OCI-LY7 (cell line): ENCODE data around the gene PRELID3B. TPM values are rescaled to one million over a fixed set of nuclear protein-coding genes. Genes with fewer than 3 reads are reported as not detected.

Experiments
- BruUV-seq: library from RNA; stranded (reverse); fragments of 400-500 nt; replicated peaks from 2 replicates; lab custom pipeline; 2021; lab: Mats Ljungman, UMichigan
- CTCF ChIA-PET: fragments of 300-600 bp; sonication (Branson Sonifier 250); formaldehyde crosslinking; loops from one replicate; lab custom pipeline; 2022; ENCODE audit warnings: antibody characterized with exemption; ENCODE audit not compliant: unreplicated experiment; lab: Charles Lee
- POLR2A ChIA-PET: fragments of 300-600 bp; sonication (Branson Sonifier 250); formaldehyde crosslinking; loops from one replicate; lab custom pipeline; 2022; ENCODE audit warnings: antibody characterized with exemption; lab: Charles Lee
- DNase-seq: peaks from one replicate; pipeline ENCODE4 v3.0.0-alpha.2; 2015; ENCODE audit warnings: low spot score
- H2AFZ ChIP-seq: fragments of 200-600 bp; sonication (generic), shearing (Covaris generic); 2 replicates; pipeline ENCODE4 v1.6.1; 2014; ENCODE audit warnings: mild to moderate bottlenecking, antibody characterized with exemption, low read length, moderate library complexity
- H3K27ac ChIP-seq: fragments of 200-600 bp; sonication (generic); 2 replicates; pipeline ENCODE4 v1.5.1; 2014; ENCODE audit warnings: mixed run types, low read depth, mild to moderate bottlenecking, moderate library complexity, low read length, inconsistent platforms; ENCODE audit not compliant: poor library complexity, severe bottlenecking
- H3K36me3 ChIP-seq: fragments of 200-600 bp; sonication (generic); 2 replicates; pipeline ENCODE4 v1.6.1; 2014; ENCODE audit warnings: mild to moderate bottlenecking, antibody characterized with exemption, low read length, moderate library complexity, mixed read lengths; ENCODE audit not compliant: insufficient read depth
- H3K4me1 ChIP-seq: fragments of 200-600 bp; sonication (generic); 2 replicates; pipeline ENCODE4 v1.5.1; 2014; ENCODE audit warnings: mild to moderate bottlenecking, low read length; ENCODE audit not compliant: insufficient read depth, poor library complexity, severe bottlenecking
- H3K4me2 ChIP-seq: fragments of 200-600 bp; sonication (generic); 2 replicates; pipeline ENCODE4 v1.6.1; 2014; ENCODE audit warnings: mild to moderate bottlenecking, low read length
- H3K4me3 ChIP-seq: fragments of 200-600 bp; sonication (generic); 2 replicates; pipeline ENCODE4 v1.5.1; 2014; ENCODE audit warnings: mild to moderate bottlenecking, low read depth, low read length; ENCODE audit not compliant: poor library complexity, severe bottlenecking
- H3K79me2 ChIP-seq: fragments of 200-600 bp; sonication (generic); 2 replicates; pipeline ENCODE4 v1.6.1; 2016; ENCODE audit warnings: low read depth, mild to moderate bottlenecking, low read length, moderate library complexity, mixed read lengths; ENCODE audit not compliant: insufficient read depth
- H3K9me2 ChIP-seq: fragments of 200-600 bp; sonication (generic); 2 replicates; pipeline ENCODE4 v1.6.1; 2016; ENCODE audit warnings: mild to moderate bottlenecking, low read length, mixed read lengths; ENCODE audit not compliant: insufficient read depth
- H3K9me3 ChIP-seq: fragments of 200-600 bp; sonication (generic); 2 replicates; pipeline ENCODE4 v1.6.1; 2014; ENCODE audit warnings: mild to moderate bottlenecking, mixed run types, low read length, mixed read lengths
- H4K20me1 ChIP-seq: fragments of 200-600 bp; sonication (generic); 2 replicates; pipeline ENCODE4 v1.6.1; 2014; ENCODE audit warnings: mild to moderate bottlenecking, antibody characterized with exemption, low read length, moderate library complexity, mixed read lengths; ENCODE audit not compliant: insufficient read depth
- EZH2phosphoT487 ChIP-seq: fragments of 200-600 bp; sonication (generic); IDR thresholded peaks from 2 replicates; pipeline ENCODE4 v1.6.1; 2018; ENCODE audit warnings: low read depth, borderline replicate concordance, mild to moderate bottlenecking, mixed run types, antibody characterized with exemption, low read length, moderate library complexity, mixed read lengths
- intact Hi-C: fragments of 100-400 bp; cut with micrococcal nuclease; formaldehyde crosslinking; loops from one replicate; pipeline ENCODE4 v1.10.0; 2022; ENCODE audit not compliant: unreplicated experiment
- total RNA-seq, 2 experiments: library from RNA; depleted of rRNA in 1 of 2; stranded (reverse); fragments of >200 nt in 1 of 2; shearing (Covaris generic) in 1 of 2; gene quantifications; 2 replicates each; pipeline ENCODE4 v1.2.3, GENCODE V29; 2014 to 2022
- TF ChIP-seq, protein P1 (sequence below): fragments of 200-600 bp; sonication (generic); conservative IDR thresholded peaks from 2 replicates; pipeline ENCODE4 v1.5.1; 2014; ENCODE audit warnings: mild to moderate bottlenecking, antibody characterized with exemption, low read length, moderate library complexity, mixed read lengths

The PRELID3B gene
- total RNA-seq, 2 experiments from 2014 or later = 99.4 to 119 TPM

- CTCF ChIA-PET = no interaction called here
Observed at GRCh38 chr20:59020938-59021551, 21.5 kb downstream of the PRELID3B start.

GRCh38 chr20:59019217-59019616 is 23.4 kb downstream of the PRELID3B start, which contains the start of gene TUBB1:
TUBB1 (plus strand) TSS chr20:59019429; CDS start chr20:59019523, 94 bp downstream.
- Histone ChIP-seq H3K9me3 (no peaks in the 10 kb centered on the region), H3K79me2 (no peaks in the 10 kb centered on the region), H3K9me2 (no peaks in the 10 kb centered on the region), H2AFZ (no peak within 1 kb of the TSS), H3K36me3 (peaks cover 21% of the 10 kb centered on the region), H4K20me1 (no peaks in the 10 kb centered on the region), H3K4me3 (no peak within 1 kb of the TSS), H3K4me2 (no peak within 1 kb of the TSS), H3K27ac (no peak within 1 kb of the TSS), H3K4me1 (peaks cover 17% of the 10 kb centered on the region)
- no peak for DNase-seq
- CTCF ChIA-PET = interaction anchor here (1.0 kb wide), 1 partner anchor 11 kb away, joined by 3 read pairs; no protein-coding TSS in a partner anchor
- no TSS peak for BruUV-seq
- intact Hi-C loops = no loop called here
- POLR2A ChIA-PET = interaction anchor here (1.0 kb wide), 1 partner anchor 13 kb away, joined by 8 read pairs; the partner anchor contains the start of gene ATP5F1E
- TF ChIP-seq, protein P1, sequence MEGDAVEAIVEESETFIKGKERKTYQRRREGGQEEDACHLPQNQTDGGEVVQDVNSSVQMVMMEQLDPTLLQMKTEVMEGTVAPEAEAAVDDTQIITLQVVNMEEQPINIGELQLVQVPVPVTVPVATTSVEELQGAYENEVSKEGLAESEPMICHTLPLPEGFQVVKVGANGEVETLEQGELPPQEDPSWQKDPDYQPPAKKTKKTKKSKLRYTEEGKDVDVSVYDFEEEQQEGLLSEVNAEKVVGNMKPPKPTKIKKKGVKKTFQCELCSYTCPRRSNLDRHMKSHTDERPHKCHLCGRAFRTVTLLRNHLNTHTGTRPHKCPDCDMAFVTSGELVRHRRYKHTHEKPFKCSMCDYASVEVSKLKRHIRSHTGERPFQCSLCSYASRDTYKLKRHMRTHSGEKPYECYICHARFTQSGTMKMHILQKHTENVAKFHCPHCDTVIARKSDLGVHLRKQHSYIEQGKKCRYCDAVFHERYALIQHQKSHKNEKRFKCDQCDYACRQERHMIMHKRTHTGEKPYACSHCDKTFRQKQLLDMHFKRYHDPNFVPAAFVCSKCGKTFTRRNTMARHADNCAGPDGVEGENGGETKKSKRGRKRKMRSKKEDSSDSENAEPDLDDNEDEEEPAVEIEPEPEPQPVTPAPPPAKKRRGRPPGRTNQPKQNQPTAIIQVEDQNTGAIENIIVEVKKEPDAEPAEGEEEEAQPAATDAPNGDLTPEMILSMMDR = no peak

More at GRCh38 chr20:59020938-59021551, 21.5 kb downstream of the PRELID3B start:
- TF ChIP-seq EZH2phosphoT487 = no peak
- H4K20me1 ChIP-seq = no peaks in the 10 kb centered on the region
- H3K36me3 ChIP-seq = peaks cover 40% of the 10 kb centered on the region
- no peak overlapping the region for H2AFZ ChIP-seq
- H3K4me1 ChIP-seq = peaks cover 14% of the 10 kb centered on the region
- BruUV-seq = no TSS peak
- H3K79me2 ChIP-seq = peaks cover 7% of the 10 kb centered on the region; the same call in 1 of the 2 replicates
- H3K27ac ChIP-seq = no peak overlapping the region
- DNase-seq = no peak
- intact Hi-C loops = no loop called here
- H3K4me2 ChIP-seq = no peak overlapping the region
- no peaks in the 10 kb centered on the region for H3K9me2 ChIP-seq
- no peak overlapping the region for H3K4me3 ChIP-seq
- POLR2A ChIA-PET = interaction anchor here (1.6 kb wide), 1 partner anchor 12 kb away, joined by 8 read pairs; no protein-coding TSS in a partner anchor
- no peaks in the 10 kb centered on the region for H3K9me3 ChIP-seq

DNA sequence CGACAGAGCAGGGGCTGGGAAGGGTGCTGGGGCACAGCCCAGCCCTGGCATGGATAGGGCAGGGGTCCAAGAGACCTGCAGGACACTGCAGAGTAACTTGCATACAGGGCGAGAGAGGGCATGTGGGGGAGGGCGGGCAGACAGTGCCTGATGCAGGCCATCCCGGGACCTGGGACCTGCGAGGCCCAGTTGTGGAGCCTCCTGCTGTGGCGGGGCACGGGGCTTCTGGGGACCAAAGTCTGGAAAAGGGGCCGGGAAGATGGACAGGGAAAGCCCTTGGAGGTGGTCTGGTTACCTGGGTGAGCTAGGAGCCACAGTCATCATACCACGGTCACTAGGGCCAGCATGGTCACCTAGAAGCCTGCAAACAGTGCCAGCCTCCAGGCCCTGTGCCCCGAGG is 23.8 kb downstream of the PRELID3B start:
- no peak for DNase-seq
- Histone ChIP-seq H3K9me2 (no peaks in the 10 kb centered on the region), H3K27ac (no peak overlapping the region), H3K4me2 (no peak overlapping the region), H3K4me1 (peaks cover 17% of the 10 kb centered on the region), H3K4me3 (no peak overlapping the region), H3K79me2 (no peaks in the 10 kb centered on the region), H3K36me3 (peaks cover 17% of the 10 kb centered on the region), H3K9me3 (no peaks in the 10 kb centered on the region), H4K20me1 (no peaks in the 10 kb centered on the region), H2AFZ (no peak overlapping the region)
- POLR2A ChIA-PET = interaction anchor here (1.0 kb wide), 1 partner anchor 13 kb away, joined by 8 read pairs; the partner anchor contains the start of gene ATP5F1E
- intact Hi-C loops = no loop called here
- TF ChIP-seq EZH2phosphoT487 = no peak
- TF ChIP-seq, protein P1 = no peak
- CTCF ChIA-PET = no interaction called here
- BruUV-seq = no TSS peak
